ENCODE data around the gene GAS7. TPM values are rescaled to one million over a fixed set of nuclear protein-coding genes. Genes with fewer than 3 reads are reported as not detected.

Gene GAS7
- total RNA-seq, 2 experiments from 2014 or later, result 0.60 to 1.3 TPM

GRCh38 chr17:10126276-10126615 is 72.2 kb downstream of the GAS7 start:
- H3K4me3 Mint-ChIP-seq, result no peak overlapping the region
- H3K9me3 Mint-ChIP-seq (ENCODE audit: low read depth), result no peaks in the 10 kb centered on the region
- DNase-seq (no peak), ATAC-seq (no peak)
- H3K36me3 Mint-ChIP-seq (ENCODE audit: low read depth), result no peaks in the 10 kb centered on the region
- ChIA-PET POLR2A (no interaction called here), CTCF (no interaction called here)
- peak overlapping the region; percentile 23 for H3K27ac Mint-ChIP-seq
- peaks cover 9% of the 10 kb centered on the region for H3K27me3 Mint-ChIP-seq
- intact Hi-C loops (cut with DNase I, micrococcal nuclease), result no loop called here
- H3K4me1 Mint-ChIP-seq, result peaks cover 35% of the 10 kb centered on the region

- Mint-ChIP-seq H3K36me3 (ENCODE audit: low read depth) (no peaks in the 10 kb centered on the region), H3K27me3 (peaks cover 9% of the 10 kb centered on the region), H3K4me3 (no peak overlapping the region), H3K4me1 (peaks cover 38% of the 10 kb centered on the region), H3K27ac (no peak overlapping the region), H3K9me3 (ENCODE audit: low read depth) (no peaks in the 10 kb centered on the region)
- DNase-seq (no peak), ATAC-seq (no peak)
- POLR2A ChIA-PET, result interaction anchor here (0.5 kb wide), 1 partner anchor 11 kb away, joined by 5 read pairs; no protein-coding TSS in a partner anchor
- CTCF ChIA-PET, result interaction anchor here (0.6 to 1.0 kb wide), 4 partner anchors 20 to 94 kb away, joined by 3 read pairs; no protein-coding TSS in a partner anchor
- intact Hi-C loops (cut with DNase I, micrococcal nuclease), result no loop called here
These were observed 72.7 kb downstream of the GAS7 start for GRCh38 chr17:10125531-10126275.

- no peak overlapping the region for H3K4me3 Mint-ChIP-seq
- peaks cover 52% of the 10 kb centered on the region for H3K4me1 Mint-ChIP-seq
- ChIA-PET CTCF (no interaction called here), POLR2A (no interaction called here)
- peaks cover 9% of the 10 kb centered on the region for H3K27me3 Mint-ChIP-seq
- intact Hi-C loops (cut with DNase I, micrococcal nuclease), result no loop called here
- H3K36me3 Mint-ChIP-seq (ENCODE audit: low read depth), result no peaks in the 10 kb centered on the region
- no peaks in the 10 kb centered on the region for H3K9me3 Mint-ChIP-seq (ENCODE audit: low read depth)
- ATAC-seq (no peak), DNase-seq (no peak)
- no peak overlapping the region for H3K27ac Mint-ChIP-seq
These were observed 75.3 kb downstream of the GAS7 start for GRCh38 chr17:10123093-10123492.

GRCh38 chr17:10121971-10122707 is 76.3 kb downstream of the GAS7 start:
- peak overlapping the region; percentile 39 for H3K27ac Mint-ChIP-seq
- H3K4me3 Mint-ChIP-seq, result no peak overlapping the region
- no peaks in the 10 kb centered on the region for H3K9me3 Mint-ChIP-seq (ENCODE audit: low read depth)
- no peaks in the 10 kb centered on the region for H3K36me3 Mint-ChIP-seq (ENCODE audit: low read depth)
- peaks cover 9% of the 10 kb centered on the region for H3K27me3 Mint-ChIP-seq
- ATAC-seq (no peak), DNase-seq (no peak)
- ChIA-PET POLR2A (no interaction called here), CTCF (interaction anchor here (0.8 to 1.1 kb wide), 2 partner anchors 105 to 1796 kb away, joined by 3 read pairs; no protein-coding TSS in a partner anchor)
- peaks cover 45% of the 10 kb centered on the region for H3K4me1 Mint-ChIP-seq
- intact Hi-C loops (cut with DNase I, micrococcal nuclease), result no loop called here

- DNase-seq (no peak), ATAC-seq (no peak)
- peaks cover 36% of the 10 kb centered on the region for H3K4me1 Mint-ChIP-seq
- peaks cover 6% of the 10 kb centered on the region for H3K27me3 Mint-ChIP-seq
- ChIA-PET POLR2A (no interaction called here), CTCF (no interaction called here)
- H3K4me3 Mint-ChIP-seq, result no peak overlapping the region
- no peaks in the 10 kb centered on the region for H3K9me3 Mint-ChIP-seq (ENCODE audit: low read depth)
- no peak overlapping the region for H3K27ac Mint-ChIP-seq
- no peaks in the 10 kb centered on the region for H3K36me3 Mint-ChIP-seq (ENCODE audit: low read depth)
- intact Hi-C loops (cut with DNase I, micrococcal nuclease), result no loop called here
These were observed 77.7 kb downstream of the GAS7 start for GRCh38 chr17:10120749-10121148.

GRCh38 chr17:10120109-10120485 is 78.3 kb downstream of the GAS7 start:
- no peak for ATAC-seq
- no peaks in the 10 kb centered on the region for H3K9me3 Mint-ChIP-seq (ENCODE audit: low read depth)
- peaks cover 43% of the 10 kb centered on the region for H3K4me1 Mint-ChIP-seq
- no peak for DNase-seq
- peaks cover 6% of the 10 kb centered on the region for H3K27me3 Mint-ChIP-seq
- CTCF ChIA-PET, result no interaction called here
- no peak overlapping the region for H3K4me3 Mint-ChIP-seq
- no peaks in the 10 kb centered on the region for H3K36me3 Mint-ChIP-seq (ENCODE audit: low read depth)
- POLR2A ChIA-PET, result no interaction called here
- no peak overlapping the region for H3K27ac Mint-ChIP-seq
- intact Hi-C loops (cut with DNase I, micrococcal nuclease), result no loop called here

- ATAC-seq, result no peak
These were observed 79.0 kb downstream of the GAS7 start for GRCh38 chr17:10119203-10120108.

GRCh38 chr17:10118788-10119130 is 79.6 kb downstream of the GAS7 start:
- H3K27ac Mint-ChIP-seq, result no peak overlapping the region
- ChIA-PET POLR2A (no interaction called here), CTCF (no interaction called here)

More at GRCh38 chr17:10119203-10120108, 79.0 kb downstream of the GAS7 start:
- intact Hi-C loops (cut with DNase I, micrococcal nuclease), result no loop called here
- H3K27me3 Mint-ChIP-seq, result peaks cover 6% of the 10 kb centered on the region
- CTCF ChIA-PET, result no interaction called here
- H3K27ac Mint-ChIP-seq, result no peak overlapping the region
- H3K36me3 Mint-ChIP-seq (ENCODE audit: low read depth), result no peaks in the 10 kb centered on the region
- POLR2A ChIA-PET, result no interaction called here
- no peaks in the 10 kb centered on the region for H3K9me3 Mint-ChIP-seq (ENCODE audit: low read depth)
- H3K4me3 Mint-ChIP-seq, result no peak overlapping the region
- peaks cover 49% of the 10 kb centered on the region for H3K4me1 Mint-ChIP-seq
- DNase-seq, result no peak

GRCh38 chr17:10117581-10118001 is 80.8 kb downstream of the GAS7 start:
- Mint-ChIP-seq H3K4me3 (no peak overlapping the region), H3K9me3 (ENCODE audit: low read depth) (no peaks in the 10 kb centered on the region), H3K4me1 (peaks cover 58% of the 10 kb centered on the region), H3K27me3 (peaks cover 6% of the 10 kb centered on the region), H3K36me3 (ENCODE audit: low read depth) (no peaks in the 10 kb centered on the region), H3K27ac (no peak overlapping the region)
- DNase-seq (no peak), ATAC-seq (no peak)
- intact Hi-C loops (cut with DNase I, micrococcal nuclease), result no loop called here
- ChIA-PET POLR2A (no interaction called here), CTCF (no interaction called here)

More at GRCh38 chr17:10118788-10119130, 79.6 kb downstream of the GAS7 start:
- no peak for DNase-seq
- no peaks in the 10 kb centered on the region for H3K36me3 Mint-ChIP-seq (ENCODE audit: low read depth)
- no peak for ATAC-seq
- peaks cover 6% of the 10 kb centered on the region for H3K27me3 Mint-ChIP-seq
- H3K9me3 Mint-ChIP-seq (ENCODE audit: low read depth), result no peaks in the 10 kb centered on the region
- no peak overlapping the region for H3K4me3 Mint-ChIP-seq
- peaks cover 55% of the 10 kb centered on the region for H3K4me1 Mint-ChIP-seq
- intact Hi-C loops (cut with DNase I, micrococcal nuclease), result no loop called here

- H3K4me3 Mint-ChIP-seq, result no peak overlapping the region
- no peaks in the 10 kb centered on the region for H3K36me3 Mint-ChIP-seq (ENCODE audit: low read depth)
- no peak for ATAC-seq
- ChIA-PET CTCF (no interaction called here), POLR2A (no interaction called here)
- H3K27ac Mint-ChIP-seq, result no peak overlapping the region
- H3K27me3 Mint-ChIP-seq, result peaks cover 2% of the 10 kb centered on the region
- peaks cover 52% of the 10 kb centered on the region for H3K4me1 Mint-ChIP-seq
- no peaks in the 10 kb centered on the region for H3K9me3 Mint-ChIP-seq (ENCODE audit: low read depth)
- no peak for DNase-seq
- intact Hi-C loops (cut with DNase I, micrococcal nuclease), result no loop called here
These were observed 81.5 kb downstream of the GAS7 start for GRCh38 chr17:10116753-10117420.

GRCh38 chr17:10116267-10116666 is 82.1 kb downstream of the GAS7 start:
- no peak for DNase-seq
- CTCF ChIA-PET, result interaction anchor here (1.0 kb wide), 1 partner anchor 127 kb away, joined by 3 read pairs; no protein-coding TSS in a partner anchor
- no peaks in the 10 kb centered on the region for H3K9me3 Mint-ChIP-seq (ENCODE audit: low read depth)
- H3K4me1 Mint-ChIP-seq, result peaks cover 46% of the 10 kb centered on the region
- H3K27me3 Mint-ChIP-seq, result no peaks in the 10 kb centered on the region
- intact Hi-C loops (cut with DNase I, micrococcal nuclease), result no loop called here
- POLR2A ChIA-PET, result no interaction called here
- no peaks in the 10 kb centered on the region for H3K36me3 Mint-ChIP-seq (ENCODE audit: low read depth)
- ATAC-seq, result no peak
- no peak overlapping the region for H3K4me3 Mint-ChIP-seq
- H3K27ac Mint-ChIP-seq, result no peak overlapping the region

Data from activated CD4-positive, alpha-beta T cell treated with anti-CD3 and anti-CD28 coated beads for 36 hours (primary cell).